ENCODE measurements around the gene PXMP2.

PXMP2 gene

DNA sequence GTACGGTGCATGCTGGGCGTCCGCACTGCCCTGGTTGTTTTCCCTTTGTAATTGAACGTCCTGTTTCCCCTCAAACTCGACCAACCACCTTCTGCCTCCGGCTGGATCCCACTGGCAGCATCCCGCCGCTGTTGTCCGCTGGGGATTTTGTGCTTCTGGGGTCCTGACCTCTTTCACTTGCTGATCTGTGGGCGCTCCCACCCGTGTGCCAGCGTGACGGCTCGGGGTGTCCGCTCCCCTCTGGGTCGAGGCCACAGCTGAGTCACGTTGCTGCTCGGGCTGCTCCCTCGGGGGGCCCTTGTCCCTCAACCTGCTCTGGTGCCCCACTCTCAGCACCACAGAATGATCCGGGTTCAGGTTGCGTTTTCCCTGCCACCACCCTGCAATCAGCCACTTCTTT is 31.3 kb downstream of the PXMP2 start:
- peaks cover 95% of the 10 kb centered on the region for H3K36me3 ChIP-seq
- no peak for TF ChIP-seq Cebpa-rat (IDR thresholded peaks at IDR 0.05)
- peaks cover 97% of the 10 kb centered on the region for H4K20me1 ChIP-seq
- peaks cover 30% of the 10 kb centered on the region for H3K4me1 ChIP-seq
- no peak overlapping the region for H3K4me2 ChIP-seq
- H3K9me3 ChIP-seq, result no peaks in the 10 kb centered on the region
- H3K27me3 ChIP-seq, result no peaks in the 10 kb centered on the region
- no peak overlapping the region for H3K9ac ChIP-seq
- no peak overlapping the region for H3K27ac ChIP-seq
- H3K4me3 ChIP-seq, result no peak overlapping the region

DNA sequence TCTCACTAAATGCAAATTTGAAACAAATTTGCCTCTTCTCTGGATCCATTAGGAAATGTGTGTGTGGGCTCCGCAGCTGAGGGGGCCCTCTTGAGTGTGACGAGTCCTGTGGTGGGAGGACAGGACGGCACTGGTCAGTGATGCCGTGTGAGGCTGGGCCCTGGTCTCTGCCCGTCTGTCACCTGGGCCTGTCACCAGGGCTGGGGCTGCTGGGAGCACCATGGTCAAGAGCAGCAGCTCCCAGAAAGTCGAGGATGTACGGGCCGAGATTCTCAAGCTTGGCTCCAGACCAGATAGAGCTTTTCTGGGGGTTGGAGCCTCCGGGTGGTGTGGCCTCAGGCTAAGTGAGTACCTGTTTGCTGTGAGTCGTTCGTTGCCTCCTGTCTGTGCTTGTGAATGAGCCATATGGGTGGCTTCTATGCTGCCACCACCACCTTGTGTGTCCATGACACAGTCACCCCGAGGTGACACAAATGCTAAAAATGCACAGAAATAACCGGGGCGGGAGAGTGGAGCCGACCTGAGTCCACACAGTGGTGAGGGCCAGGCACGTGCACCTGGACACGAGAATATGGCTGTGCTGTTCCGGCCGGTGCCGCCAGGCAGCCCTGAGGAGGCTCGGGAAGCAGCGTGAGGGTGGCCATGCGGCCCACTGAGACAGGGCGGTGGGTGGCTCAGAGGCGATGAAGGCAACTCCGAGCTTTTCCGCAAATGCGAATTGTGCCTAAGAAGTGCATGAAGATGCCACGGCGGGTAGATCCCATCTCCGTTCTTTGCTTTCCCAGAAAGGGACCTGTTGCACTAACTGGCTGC is 32.0 kb downstream of the PXMP2 start:
- no peak overlapping the region for H3K4me3 ChIP-seq
- H3K27me3 ChIP-seq, result no peaks in the 10 kb centered on the region
- H3K9me3 ChIP-seq, result no peaks in the 10 kb centered on the region
- H4K20me1 ChIP-seq, result peaks cover 97% of the 10 kb centered on the region
- peaks cover 26% of the 10 kb centered on the region for H3K4me1 ChIP-seq
- no peak overlapping the region for H3K27ac ChIP-seq
- TF ChIP-seq Cebpa-rat (IDR thresholded peaks at IDR 0.05), result no peak
- peaks cover 95% of the 10 kb centered on the region for H3K36me3 ChIP-seq
- H3K9ac ChIP-seq, result no peak overlapping the region
- no peak overlapping the region for H3K4me2 ChIP-seq

DNA sequence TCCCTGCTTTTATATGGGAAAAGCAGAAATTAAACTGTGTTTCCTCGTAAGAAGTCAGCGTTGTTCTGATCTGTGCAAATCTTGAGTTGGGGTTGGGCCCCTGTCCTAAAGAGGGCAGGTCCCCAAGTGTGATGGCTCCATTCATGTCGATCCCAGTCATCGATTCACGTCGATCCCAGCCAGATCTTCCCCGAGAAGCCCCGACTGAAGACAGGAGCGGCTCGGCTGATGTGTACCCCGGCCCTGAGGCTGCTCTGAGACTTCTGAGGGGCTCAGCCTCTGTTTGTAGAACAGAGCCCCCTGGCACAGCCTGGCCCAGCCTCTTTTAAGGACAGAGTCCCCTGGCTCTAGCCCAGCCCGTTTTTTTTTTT is 32.6 kb downstream of the PXMP2 start:
- H3K4me1 ChIP-seq, result peaks cover 20% of the 10 kb centered on the region
- H3K36me3 ChIP-seq, result peaks cover 95% of the 10 kb centered on the region
- TF ChIP-seq Cebpa-rat (IDR thresholded peaks at IDR 0.05), result no peak
- H3K9me3 ChIP-seq, result no peaks in the 10 kb centered on the region
- H3K27ac ChIP-seq, result no peak overlapping the region
- H3K4me2 ChIP-seq, result no peak overlapping the region
- no peak overlapping the region for H3K4me3 ChIP-seq
- no peak overlapping the region for H3K9ac ChIP-seq
- H3K27me3 ChIP-seq, result no peaks in the 10 kb centered on the region
- H4K20me1 ChIP-seq, result peaks cover 97% of the 10 kb centered on the region

DNA sequence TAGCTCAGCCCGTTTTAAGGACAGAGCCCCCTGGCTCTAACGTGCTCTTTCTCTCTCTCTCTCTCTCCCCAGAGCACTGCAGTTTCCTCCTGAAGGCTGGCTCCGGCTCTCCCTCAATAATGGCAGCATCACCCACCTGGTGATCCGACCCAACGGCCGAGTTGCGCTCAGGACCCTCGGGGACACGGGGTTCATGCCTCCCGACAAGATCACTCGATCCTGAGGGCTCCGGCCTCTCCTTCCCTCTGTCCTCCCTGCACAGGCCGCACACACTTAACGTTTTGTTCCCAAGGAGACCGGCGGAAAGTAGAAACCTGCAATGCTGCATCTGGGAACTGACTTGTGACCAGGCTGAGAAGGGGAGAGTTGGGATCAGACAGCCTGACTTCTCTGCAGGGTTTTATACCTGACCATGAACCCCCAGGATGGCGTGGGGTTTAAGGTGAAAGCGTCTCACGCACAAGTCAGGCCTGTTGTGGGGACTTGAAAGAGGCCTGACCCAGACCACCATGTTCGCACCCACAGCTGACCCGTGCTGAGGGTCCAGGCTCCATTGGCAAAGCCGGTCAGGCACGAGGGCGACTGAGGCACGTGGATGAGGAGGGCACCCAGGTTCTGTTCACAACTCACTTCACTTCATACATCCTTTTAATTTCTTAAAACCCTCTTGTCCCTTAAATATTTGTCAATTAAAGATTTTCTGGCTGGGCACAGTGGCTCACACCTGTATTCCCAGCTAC is 33.4 kb downstream of the PXMP2 start:
- no peaks in the 10 kb centered on the region for H3K9me3 ChIP-seq
- H4K20me1 ChIP-seq, result peaks cover 97% of the 10 kb centered on the region
- no peaks in the 10 kb centered on the region for H3K27me3 ChIP-seq
- peaks cover 20% of the 10 kb centered on the region for H3K4me1 ChIP-seq
- no peak for TF ChIP-seq Cebpa-rat (IDR thresholded peaks at IDR 0.05)
- H3K27ac ChIP-seq, result no peak overlapping the region
- H3K4me2 ChIP-seq, result no peak overlapping the region
- H3K9ac ChIP-seq, result no peak overlapping the region
- peaks cover 95% of the 10 kb centered on the region for H3K36me3 ChIP-seq
- H3K4me3 ChIP-seq, result no peak overlapping the region

DNA sequence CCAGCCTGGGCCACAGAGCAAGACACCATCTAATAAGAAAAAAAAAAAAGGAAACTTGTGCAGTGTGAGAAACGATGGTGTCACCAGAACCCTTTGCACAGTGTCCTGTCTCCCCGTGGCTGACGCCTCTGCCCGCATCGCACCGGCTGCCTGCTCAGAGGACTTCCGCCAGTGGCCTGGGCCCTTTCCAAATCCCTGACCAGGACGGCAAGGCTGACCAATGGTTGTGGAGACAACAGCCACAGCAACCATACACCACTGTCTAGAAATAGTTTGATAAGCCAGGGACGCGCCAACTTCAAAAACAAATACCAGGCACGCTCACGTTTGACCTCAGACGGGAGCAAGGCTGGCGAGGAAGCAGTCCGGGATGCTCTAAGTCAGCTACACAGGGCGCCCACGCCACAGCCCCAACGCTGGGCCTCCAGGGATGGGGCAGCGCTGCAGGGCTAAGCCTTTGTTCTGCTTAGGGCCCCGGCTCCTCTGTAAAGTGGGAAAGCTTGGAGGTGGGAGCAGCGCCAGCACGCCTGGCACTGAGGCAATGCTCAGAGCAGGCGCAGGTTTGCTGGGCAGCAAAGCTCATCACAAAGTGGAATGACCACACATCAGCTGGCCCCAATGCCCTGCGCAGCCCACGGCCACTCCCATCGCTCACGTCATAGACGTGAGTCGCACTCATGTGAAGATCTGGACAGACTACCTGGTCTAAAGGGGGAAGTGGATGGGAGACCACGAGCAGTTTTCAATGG is 35.8 kb downstream of the PXMP2 start:
- no peaks in the 10 kb centered on the region for H3K9me3 ChIP-seq
- no peak overlapping the region for H3K4me2 ChIP-seq
- no peak overlapping the region for H3K4me3 ChIP-seq
- no peaks in the 10 kb centered on the region for H3K27me3 ChIP-seq
- H3K36me3 ChIP-seq, result peaks cover 97% of the 10 kb centered on the region
- TF ChIP-seq Cebpa-rat (IDR thresholded peaks at IDR 0.05), result no peak
- H3K4me1 ChIP-seq, result no peaks in the 10 kb centered on the region
- H4K20me1 ChIP-seq, result peaks cover 97% of the 10 kb centered on the region
- H3K27ac ChIP-seq, result no peak overlapping the region
- H3K9ac ChIP-seq, result no peak overlapping the region

DNA sequence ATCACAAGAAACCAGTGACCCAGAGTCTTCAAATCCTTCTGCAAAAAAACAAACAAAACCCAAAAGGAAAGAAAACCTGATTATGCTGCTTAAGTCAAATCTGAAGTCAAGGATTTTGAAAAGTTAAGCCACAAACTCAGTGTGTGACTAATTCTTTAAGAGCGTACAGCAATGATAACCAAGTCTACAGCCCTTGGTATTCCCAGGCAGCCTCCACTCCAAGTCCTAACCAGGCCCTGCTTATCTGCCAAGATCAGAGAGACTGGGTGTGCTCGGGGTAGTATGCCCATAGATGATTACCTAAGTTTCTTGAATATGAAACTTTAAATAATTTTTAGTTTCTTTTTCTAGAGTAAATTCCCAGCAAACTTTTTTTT is 36.4 kb downstream of the PXMP2 start:
- H3K27me3 ChIP-seq, result no peaks in the 10 kb centered on the region
- no peak overlapping the region for H3K4me2 ChIP-seq
- peaks cover 100% of the 10 kb centered on the region for H4K20me1 ChIP-seq
- no peaks in the 10 kb centered on the region for H3K4me1 ChIP-seq
- no peaks in the 10 kb centered on the region for H3K9me3 ChIP-seq
- H3K27ac ChIP-seq, result no peak overlapping the region
- no peak overlapping the region for H3K4me3 ChIP-seq
- no peak overlapping the region for H3K9ac ChIP-seq
- peaks cover 100% of the 10 kb centered on the region for H3K36me3 ChIP-seq
- no peak for TF ChIP-seq Cebpa-rat (IDR thresholded peaks at IDR 0.05)

DNA sequence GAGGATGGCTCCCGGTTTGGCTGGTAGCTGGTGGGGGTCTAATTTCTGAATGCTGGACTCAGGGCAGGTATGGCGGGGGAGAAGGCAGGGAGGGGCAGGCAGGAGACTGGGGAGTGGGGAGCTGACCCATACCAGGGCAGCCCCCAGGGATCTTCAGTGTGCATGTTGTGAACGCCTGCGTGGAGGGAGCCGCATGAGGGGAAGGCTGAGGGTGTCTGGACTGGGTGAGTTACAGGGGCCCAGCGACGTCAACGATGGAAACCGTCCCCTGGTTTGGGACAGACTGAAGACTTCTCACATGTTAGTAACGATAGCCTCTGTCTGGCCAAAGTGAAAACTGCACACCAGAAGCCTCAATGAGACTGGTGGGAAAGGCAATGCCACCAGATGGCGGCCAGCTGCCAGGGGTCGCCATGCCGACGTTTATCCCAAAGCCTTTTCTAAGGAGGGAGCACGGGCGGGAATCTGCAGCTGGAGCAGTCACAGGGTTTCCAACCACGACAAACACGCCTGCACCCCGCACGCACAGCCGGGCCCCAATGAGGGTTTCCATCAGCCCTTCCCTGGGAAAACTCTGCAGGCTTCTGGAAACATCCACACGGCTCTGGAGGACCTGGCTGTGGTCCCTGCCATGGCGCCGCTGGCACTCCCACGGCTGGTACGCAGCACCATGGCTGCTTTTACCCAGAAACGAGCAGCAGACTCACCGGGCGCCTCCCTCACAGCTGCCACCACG is 37.3 kb downstream of the PXMP2 start:
- no peak overlapping the region for H3K9ac ChIP-seq
- H3K27me3 ChIP-seq, result no peaks in the 10 kb centered on the region
- no peak overlapping the region for H3K4me2 ChIP-seq
- no peak overlapping the region for H3K27ac ChIP-seq
- H3K4me3 ChIP-seq, result no peak overlapping the region
- TF ChIP-seq Cebpa-rat (IDR thresholded peaks at IDR 0.05), result no peak
- H3K9me3 ChIP-seq, result no peaks in the 10 kb centered on the region
- peaks cover 94% of the 10 kb centered on the region for H4K20me1 ChIP-seq
- H3K36me3 ChIP-seq, result peaks cover 97% of the 10 kb centered on the region
- H3K4me1 ChIP-seq, result no peaks in the 10 kb centered on the region

DNA sequence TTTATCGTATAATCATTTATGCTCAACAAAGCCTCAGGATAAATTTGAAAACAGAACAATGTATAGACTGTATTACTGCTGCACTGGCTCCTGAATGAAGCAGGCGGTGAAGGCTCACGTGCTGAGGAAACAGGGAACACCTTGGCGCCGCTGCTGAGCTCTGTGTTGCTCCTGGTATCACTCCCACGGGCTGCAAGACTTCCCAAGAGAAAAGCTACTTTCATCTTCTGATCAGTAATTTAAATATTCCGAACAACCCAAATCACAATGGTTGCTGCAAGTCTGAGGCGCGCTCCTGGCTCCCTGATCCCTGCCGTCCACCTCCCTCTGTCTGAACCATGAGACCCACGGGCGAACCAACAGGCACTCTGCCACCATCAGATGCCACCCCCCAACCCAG is 39.0 kb downstream of the PXMP2 start:
- Histone ChIP-seq H3K4me2 (no peak overlapping the region), H3K27me3 (no peaks in the 10 kb centered on the region), H4K20me1 (peaks cover 94% of the 10 kb centered on the region), H3K4me1 (peaks cover 7% of the 10 kb centered on the region; the same call in 1 of the 2 replicates), H3K9ac (no peak overlapping the region), H3K4me3 (no peak overlapping the region), H3K9me3 (no peaks in the 10 kb centered on the region), H3K36me3 (peaks cover 97% of the 10 kb centered on the region), H3K27ac (no peak overlapping the region)
- no peak for TF ChIP-seq Cebpa-rat (IDR thresholded peaks at IDR 0.05)

DNA sequence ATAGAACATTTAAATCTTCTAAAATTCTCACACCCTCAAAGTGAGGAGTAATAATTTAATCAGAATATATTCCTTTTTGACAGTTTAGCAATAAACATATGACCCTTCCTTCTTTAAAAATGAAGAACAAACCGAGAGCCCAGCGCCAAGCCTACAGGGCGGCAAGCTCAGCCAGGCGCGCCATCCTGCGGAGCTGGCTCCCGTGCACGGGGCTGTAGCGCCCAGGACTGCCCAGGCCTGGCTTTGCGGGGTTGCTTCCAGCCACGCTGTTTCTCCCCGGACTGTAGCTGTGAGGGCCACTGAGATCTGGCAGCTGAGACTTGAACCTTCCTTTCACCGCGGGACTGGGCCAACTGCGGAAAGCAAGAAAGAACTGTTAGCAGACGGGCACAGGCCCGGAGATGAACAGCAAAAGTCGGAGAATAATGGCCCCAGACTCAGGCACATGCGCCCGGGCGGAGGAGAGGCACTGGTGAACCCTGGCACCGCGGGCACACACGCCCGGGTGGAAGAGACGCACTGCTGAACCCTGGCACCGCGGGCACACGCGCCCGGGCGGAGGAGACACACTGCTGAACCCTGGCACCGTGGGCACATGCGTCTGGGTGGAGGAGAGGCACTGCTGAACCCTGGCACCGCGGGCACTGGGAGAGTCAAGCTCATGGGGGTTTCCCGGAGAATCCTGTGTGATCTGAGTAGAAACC is 39.9 kb downstream of the PXMP2 start:
- H3K9me3 ChIP-seq, result no peaks in the 10 kb centered on the region
- H4K20me1 ChIP-seq, result peaks cover 91% of the 10 kb centered on the region
- no peak overlapping the region for H3K9ac ChIP-seq
- no peak overlapping the region for H3K27ac ChIP-seq
- no peak overlapping the region for H3K4me2 ChIP-seq
- H3K27me3 ChIP-seq, result no peaks in the 10 kb centered on the region
- H3K4me3 ChIP-seq, result no peak overlapping the region
- peaks cover 7% of the 10 kb centered on the region; the same call in 1 of the 2 replicates for H3K4me1 ChIP-seq
- H3K36me3 ChIP-seq, result peaks cover 97% of the 10 kb centered on the region
- no peak for TF ChIP-seq Cebpa-rat (IDR thresholded peaks at IDR 0.05)
